ENCODE measurements around the gene TARBP1. TPM values are rescaled to one million over a fixed set of nuclear protein-coding genes. Genes with fewer than 3 reads are reported as not detected.
"Not testable (repeated sequence)": the region's sequence is repeated elsewhere in the genome, so short reads cannot be mapped to it uniquely, and the experiment has no call there.

TARBP1 gene
- total and polyA plus RNA-seq, 12 donors = 9.2 to 79.7 (median 14.4) TPM

DNA sequence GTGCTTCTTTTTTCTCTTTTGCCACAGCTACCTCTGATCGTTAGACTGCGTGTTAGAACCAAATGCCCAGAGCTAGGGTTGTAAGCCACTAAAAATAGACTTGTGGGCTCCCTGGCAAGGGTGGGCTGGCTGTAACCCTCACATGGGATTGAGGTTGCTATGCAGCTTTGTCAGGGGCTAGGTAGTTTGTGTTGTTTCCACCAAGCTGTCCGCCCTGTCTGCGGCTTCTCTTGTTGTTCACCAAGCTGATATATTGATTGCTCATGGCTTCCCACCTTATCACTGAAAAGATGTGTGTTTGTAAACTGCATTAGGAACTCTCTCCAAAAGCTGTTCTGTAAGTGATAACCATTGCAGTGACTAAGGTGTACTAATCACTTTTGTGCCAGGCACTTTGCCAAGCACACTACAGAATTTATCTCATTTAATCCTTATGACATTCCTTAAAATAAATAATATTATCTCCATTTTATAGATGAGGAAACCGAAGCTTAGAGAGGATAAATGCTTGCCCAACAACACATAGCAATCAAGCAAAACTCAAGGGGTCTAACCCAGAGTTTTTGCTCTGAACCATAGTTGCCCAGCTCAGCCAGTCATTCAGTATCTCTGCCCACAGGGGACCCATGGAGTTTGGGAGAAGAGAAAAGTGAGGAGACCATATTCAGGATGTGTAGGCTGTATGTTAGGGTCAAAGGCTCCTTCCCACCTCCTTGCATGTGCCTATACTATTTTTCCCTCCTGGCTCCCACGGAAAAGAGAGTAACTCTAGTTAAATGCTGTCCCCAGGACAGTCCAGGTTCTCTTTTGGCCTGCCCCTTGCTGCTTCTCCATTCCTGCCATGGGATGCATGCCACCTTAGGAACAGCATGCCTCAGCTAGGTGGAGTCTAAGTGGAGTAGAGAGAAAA, 42.2 kb upstream of the TARBP1 start:
- Histone ChIP-seq H3K27me3 (no peaks in the 10 kb centered on the region), H3K36me3 (replicated peaks in 1 of 2) (no peaks in the 10 kb centered on the region), H3K4me3 (no peak overlapping the region), H3K9me3 (replicated peaks in 1 of 3) (no peaks in the 10 kb centered on the region), H3K4me1 (replicated peaks in 1 of 2) (peaks cover 6 to 17% of the 10 kb centered on the region in 2 donors), H3K27ac (peak overlapping the region in 1 of 5 donors; percentile 13)
- TF ChIP-seq, protein P1, sequence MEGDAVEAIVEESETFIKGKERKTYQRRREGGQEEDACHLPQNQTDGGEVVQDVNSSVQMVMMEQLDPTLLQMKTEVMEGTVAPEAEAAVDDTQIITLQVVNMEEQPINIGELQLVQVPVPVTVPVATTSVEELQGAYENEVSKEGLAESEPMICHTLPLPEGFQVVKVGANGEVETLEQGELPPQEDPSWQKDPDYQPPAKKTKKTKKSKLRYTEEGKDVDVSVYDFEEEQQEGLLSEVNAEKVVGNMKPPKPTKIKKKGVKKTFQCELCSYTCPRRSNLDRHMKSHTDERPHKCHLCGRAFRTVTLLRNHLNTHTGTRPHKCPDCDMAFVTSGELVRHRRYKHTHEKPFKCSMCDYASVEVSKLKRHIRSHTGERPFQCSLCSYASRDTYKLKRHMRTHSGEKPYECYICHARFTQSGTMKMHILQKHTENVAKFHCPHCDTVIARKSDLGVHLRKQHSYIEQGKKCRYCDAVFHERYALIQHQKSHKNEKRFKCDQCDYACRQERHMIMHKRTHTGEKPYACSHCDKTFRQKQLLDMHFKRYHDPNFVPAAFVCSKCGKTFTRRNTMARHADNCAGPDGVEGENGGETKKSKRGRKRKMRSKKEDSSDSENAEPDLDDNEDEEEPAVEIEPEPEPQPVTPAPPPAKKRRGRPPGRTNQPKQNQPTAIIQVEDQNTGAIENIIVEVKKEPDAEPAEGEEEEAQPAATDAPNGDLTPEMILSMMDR (IDR thresholded peaks at IDR 0.05) = no peak
- no peak for TF ChIP-seq POLR2A (IDR thresholded peaks at IDR 0.05)
- DNase-seq = no peak
- intact Hi-C loops (cut with DNase I) = no loop called here
- WGBS, 4 donors = 85 to 93% (median 87%) methylated on average over 6 of the region's 6 CpGs

GRCh38 chr1:234519506-234519905, 40.5 kb upstream of the TARBP1 start:
- Histone ChIP-seq H3K27ac (no peak overlapping the region), H3K36me3 (replicated peaks in 1 of 2) (no peaks in the 10 kb centered on the region), H3K9me3 (replicated peaks in 1 of 3) (no peaks in the 10 kb centered on the region), H3K4me3 (no peak overlapping the region), H3K4me1 (replicated peaks in 1 of 2) (peaks cover 6 to 26% of the 10 kb centered on the region in 2 donors), H3K27me3 (no peaks in the 10 kb centered on the region)
- TF ChIP-seq POLR2A (IDR thresholded peaks at IDR 0.05) = no peak
- TF ChIP-seq, protein P1 (IDR thresholded peaks at IDR 0.05) = no peak
- DNase-seq = no peak
- WGBS, 4 donors = 86 to 95% (median 92%) methylated on average over 9 to 10 of the region's 10 CpGs
- intact Hi-C loops (cut with DNase I) = loop anchor here in 1 of 2 donors (10.0 kb wide), 1 partner anchor 475 kb away; no protein-coding TSS in a partner anchor

DNA sequence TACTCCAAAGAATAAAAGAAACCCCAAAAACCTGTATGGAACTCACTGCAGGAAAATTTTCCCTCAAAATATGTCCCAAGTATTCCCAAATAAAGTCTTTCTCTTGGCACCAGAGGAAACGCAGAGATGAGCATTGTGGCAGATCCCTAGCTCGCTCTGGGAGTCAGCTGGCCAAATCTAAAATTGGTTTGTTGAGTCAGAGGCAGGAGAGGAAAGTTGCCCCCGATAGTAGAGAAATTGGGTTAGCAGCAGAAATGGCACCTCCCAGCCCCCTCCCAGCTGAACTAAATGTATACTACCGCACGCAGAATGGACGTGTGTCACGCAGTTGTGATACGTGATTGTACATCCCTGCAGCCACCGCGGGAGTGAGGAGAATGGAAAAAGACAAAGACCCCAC, 39.9 kb upstream of the TARBP1 start:
- Histone ChIP-seq H3K9me3 (replicated peaks in 1 of 3) (no peaks in the 10 kb centered on the region), H3K4me1 (replicated peaks in 1 of 2) (peaks cover 6 to 23% of the 10 kb centered on the region in 2 donors), H3K27me3 (no peaks in the 10 kb centered on the region), H3K27ac (no peak overlapping the region), H3K4me3 (no peak overlapping the region), H3K36me3 (replicated peaks in 1 of 2) (no peaks in the 10 kb centered on the region)
- TF ChIP-seq POLR2A (IDR thresholded peaks at IDR 0.05) = no peak
- TF ChIP-seq, protein P1 (IDR thresholded peaks at IDR 0.05) = no peak
- 91 to 97% (median 92%) methylated on average over 10 of the region's 10 CpGs for WGBS, 4 donors
- DNase-seq = no peak
- intact Hi-C loops (cut with DNase I) = loop anchor here in 1 of 2 donors (10.0 kb wide), 1 partner anchor 476 kb away; no protein-coding TSS in a partner anchor

- H3K9me3 ChIP-seq (replicated peaks in 1 of 3); H3K36me3 ChIP-seq (replicated peaks in 1 of 2); DNase-seq; H3K27me3 ChIP-seq; H3K4me3 ChIP-seq: not testable (repeated sequence)
- Histone ChIP-seq H3K27ac (peak overlapping the region in 2 of 5 donors; percentile 5 to 38), H3K4me1 (replicated peaks in 1 of 2) (peaks cover 2 to 17% of the 10 kb centered on the region in 2 donors)
- intact Hi-C loops (cut with DNase I) = loop anchor here in 1 of 2 donors (10.0 kb wide), 1 partner anchor 477 kb away; no protein-coding TSS in a partner anchor
- 68 to 82% (median 75%) methylated on average over 10 of the region's 10 CpGs for WGBS, 4 donors
These were observed 39.1 kb upstream of the TARBP1 start for GRCh38 chr1:234518086-234518485.

Measured in adrenal gland (tissue), 12 donors.